K562 (cell line): Measurements from ENCODE around the gene UBE2G2. TPM values are rescaled to one million over a fixed set of nuclear protein-coding genes. Genes with fewer than 3 reads are reported as not detected.

Source experiments
- ATAC-seq: fragments of 200-7000 bp; cut with Tn5 transposase; 3 replicates; pipeline ENCODE4 v1.9.1; 2020; ENCODE audit warnings: moderate library complexity
- BruUV-seq: library from RNA; stranded (reverse); fragments of 400-500 nt; replicated peaks from 2 replicates; lab custom pipeline; 2021; lab: Mats Ljungman, UMichigan
- CTCF ChIA-PET: fragments of 300-600 bp; formaldehyde crosslinking; extraction: SDS; loops from one replicate; lab custom pipeline; 2021; ENCODE audit warnings: low intra/inter-chr PET ratio; lab: Yijun Ruan, JAX
- POLR2A ChIA-PET: fragments of 300-600, 350-650 bp; sonication (Branson Sonifier 250); formaldehyde crosslinking; extraction: SDS; loops from one replicate; lab custom pipeline; 2021; ENCODE audit warnings: antibody characterized with exemption, inconsistent platforms; lab: Yijun Ruan, JAX
- DNase-seq, 4 experiments: peaks; one replicate each; pipeline versions ENCODE4 v3.0.0 to v3.0.0-alpha.2; 2011 to 2018; ENCODE audit warnings: low spot score in 3 of 4, mixed read lengths in 3 of 4; ENCODE audit errors: extremely low read depth in 1 of 4
- FAIRE-seq: peaks from 2 replicates; lab custom pipeline; 2011; peaks lifted over from hg19 to GRCh38; lab: Jason Lieb, UNC
- H2AFZ ChIP-seq: 2 replicates; pipeline ENCODE4 v1.6.0; 2011; ENCODE audit warnings: low read depth, low read length, control low read depth, inconsistent platforms
- H3K27ac ChIP-seq: fragments of 200-600 bp; 3 replicates; pipeline ENCODE4 v1.8.0; 2011; ENCODE audit warnings: low read depth, mild to moderate bottlenecking, control low read depth, inconsistent platforms, low read length, moderate library complexity, mixed read lengths; ENCODE audit errors: extremely low read depth
- H3K27me3 ChIP-seq, 2 experiments: fragments of 300-600 bp in 1 of 2; 2 replicates in 1 of 2; 3 replicates in 1 of 2; pipeline versions ENCODE4 v1.6.0 to v1.8.0; 2011; ENCODE audit warnings: inconsistent platforms in 2 of 2, low read length in 2 of 2, mild to moderate bottlenecking in 1 of 2, mixed read lengths in 1 of 2, moderate library complexity in 1 of 2; ENCODE audit not compliant: control insufficient read depth in 2 of 2, insufficient read depth in 2 of 2
- H3K36me3 ChIP-seq: fragments of 300-600 bp; 3 replicates; pipeline ENCODE4 v1.8.0; 2011; ENCODE audit warnings: mild to moderate bottlenecking, low read length, inconsistent platforms; ENCODE audit not compliant: control insufficient read depth, insufficient read depth
- H3K4me1 ChIP-seq, 2 experiments: fragments of 200-600 bp in 1 of 2; replicated peaks in 1 of 2; 2 replicates in 1 of 2; 3 replicates in 1 of 2; pipeline versions ENCODE4 v1.5.1 to v1.8.0; 2011; ENCODE audit warnings: inconsistent platforms in 2 of 2, low read length in 2 of 2, mild to moderate bottlenecking in 1 of 2, mixed read lengths in 1 of 2, moderate library complexity in 1 of 2; ENCODE audit not compliant: control insufficient read depth in 2 of 2, insufficient read depth in 2 of 2
- H3K4me2 ChIP-seq: 2 replicates; pipeline ENCODE4 v1.6.1; 2011; ENCODE audit warnings: low read length, control low read depth, inconsistent platforms, mixed read lengths; ENCODE audit not compliant: insufficient read depth
- H3K4me3 ChIP-seq: fragments of 200-600 bp; sonication (generic), shearing (Covaris generic); 2 replicates; pipeline ENCODE4 v1.5.1; 2016; ENCODE audit warnings: control low read depth, inconsistent platforms
- H3K79me2 ChIP-seq: fragments of 200-600 bp; 3 replicates; pipeline ENCODE4 v1.8.0; 2011; ENCODE audit warnings: low read length, inconsistent platforms; ENCODE audit not compliant: control insufficient read depth, insufficient read depth
- H3K9ac ChIP-seq, 2 experiments: 2 replicates each; pipeline versions ENCODE4 v1.6.0 to v1.6.1; 2011; ENCODE audit warnings: low read depth in 2 of 2, low read length in 2 of 2, control low read depth in 1 of 2, inconsistent platforms in 1 of 2, mild to moderate bottlenecking in 1 of 2, mixed read lengths in 1 of 2; ENCODE audit not compliant: insufficient read depth in 1 of 2
- H3K9me1 ChIP-seq: one replicate; pipeline ENCODE4 v1.6.0; 2011; ENCODE audit warnings: inconsistent platforms, mild to moderate bottlenecking, low read length, moderate library complexity; ENCODE audit not compliant: control insufficient read depth, insufficient read depth
- H3K9me3 ChIP-seq: replicated peaks from 2 replicates; pipeline ENCODE4 v1.5.1; 2011; ENCODE audit warnings: low read depth, low read length, inconsistent platforms; ENCODE audit not compliant: control insufficient read depth, insufficient read depth
- H4K20me1 ChIP-seq: replicated peaks from 2 replicates; pipeline ENCODE4 v1.6.1; 2011; ENCODE audit warnings: low read length, inconsistent platforms, mixed read lengths; ENCODE audit not compliant: control insufficient read depth, insufficient read depth
- CBX1 ChIP-seq: sonication (generic); IDR thresholded peaks from 2 replicates; pipeline ENCODE4 v1.6.1; 2016; ENCODE audit warnings: antibody characterized with exemption, low read depth, mild to moderate bottlenecking
- EP300 ChIP-seq: IDR thresholded peaks from 2 replicates; pipeline ENCODE4 v1.6.1; 2012; ENCODE audit warnings: low read length, improper control_type of control experiment
- POLR2A ChIP-seq: fragments of 450-650 bp; conservative IDR thresholded peaks from 2 replicates; pipeline ENCODE4 v1.6.1; 2016
- POLR2G ChIP-seq: fragments of 200-400 bp; formaldehyde crosslinking; IDR thresholded peaks from 2 replicates; pipeline ENCODE4 v1.6.1; 2017; ENCODE audit warnings: low read depth, mild to moderate bottlenecking, antibody characterized with exemption, low read length, moderate library complexity
- RBM22 ChIP-seq: fragments of 200-400 bp; formaldehyde crosslinking; IDR thresholded peaks from 2 replicates; pipeline ENCODE4 v1.6.1; 2018; ENCODE audit warnings: low read length, low read depth; ENCODE audit not compliant: poor library complexity, severe bottlenecking
- SLC30A9 ChIP-seq: fragments of 250-450 bp; sonication (Bioruptor Pico); IDR thresholded peaks from 2 replicates; pipeline ENCODE4 v1.8.0; 2022; ENCODE audit warnings: mild to moderate bottlenecking, moderate library complexity
- SUPT5H ChIP-seq: fragments of 450-650 bp; IDR thresholded peaks from 2 replicates; pipeline ENCODE4 v1.6.1; 2016
- ZNF239 ChIP-seq: fragments of 250-450 bp; sonication (Bioruptor Pico); IDR thresholded peaks from 2 replicates; pipeline ENCODE4 v1.4.0; 2020; ENCODE audit warnings: mild to moderate bottlenecking
- WGBS: fragments of 100-300 bp; shearing (Covaris generic); methylation state at CpG from one replicate; pipeline ENCODE4 v1.1.6; 2016; ENCODE audit warnings: low coverage, mixed read lengths; ENCODE audit not compliant: insufficient coverage; ENCODE audit errors: missing lambda C conversion rate; 5-methylcytosine and 5-hydroxymethylcytosine counted together
- in situ Hi-C: fragments of 300-500 bp; cut with MboI; formaldehyde crosslinking; loops from 4 replicates; pipeline ENCODE4 v1.15.0; 2018; ENCODE audit warnings: inconsistent platforms, mixed read lengths
- intact Hi-C: fragments of 100-400 bp; cut with micrococcal nuclease; formaldehyde crosslinking; loops from 2 replicates; pipeline ENCODE4 v1.14.2; 2022
- polyA plus RNA-seq, 8 experiments: library from polyadenylated mRNA; depleted of rRNA in 4 of 8; stranded (reverse) in 5 of 8; unstranded in 3 of 8; fragments of >200 nt; fragmentation: Nextera tagmentation in 2 of 8; fragmentation: Illumina TruSeq in 1 of 8; extraction: Ambion mirVana in 2 of 8; extraction: Trizol in 1 of 8; gene quantifications; 2 replicates each; pipeline versions ENCODE4 v1.2.1 to v1.2.3, GENCODE V29; 2011 to 2014; ENCODE audit warnings: inconsistent platforms in 1 of 8, missing spikeins in 1 of 8
- total RNA-seq, 7 experiments: library from RNA; depleted of rRNA in 6 of 7; stranded (reverse); fragments of >200 nt in 6 of 7; fragmentation: Illumina TruSeq in 2 of 7; extraction: Trizol in 2 of 7; gene quantifications; 2 replicates each; pipeline versions ENCODE4 v1.2.1 to v1.2.3, GENCODE V29; 2011 to 2021; ENCODE audit warnings: low replicate concordance in 1 of 7

Gene UBE2G2
- total and polyA plus RNA-seq, 9 of the 15 experiments (the other 6 are each of a cell fraction or from before 2014, with no cell fraction given), result 47.5 to 225 (median 140) TPM

- no peak for FAIRE-seq
- WGBS, result 88% methylated on average over 28 of the region's 30 CpGs
- ATAC-seq, result no peak
- no peak overlapping the region for H3K9ac ChIP-seq
- ChIA-PET POLR2A (interaction anchor here (0.6 to 1.2 kb wide), 3 partner anchors 11 to 32 kb away, joined by 3 read pairs; no protein-coding TSS in a partner anchor), CTCF (no interaction called here)
- intact Hi-C loops (no loop called here), in situ Hi-C loops (no loop called here)
- no peaks in the 10 kb centered on the region for H3K9me3 ChIP-seq
- no peak overlapping the region for H3K27ac ChIP-seq
- peaks cover 17 to 47% of the 10 kb centered on the region in 2 experiments for H3K4me1 ChIP-seq
- TF ChIP-seq CBX1, result no peak
- peak; percentile 73 for TF ChIP-seq POLR2G
- peak; percentile 25; the same call in 1 of the 2 replicates for TF ChIP-seq SUPT5H
- TF ChIP-seq ZNF239 (CRISPR knock-in tag), result no peak
- peak; percentile 6 for TF ChIP-seq RBM22
- no peak for TF ChIP-seq EP300
- peak; percentile 41; the same call in 1 of the 2 replicates for TF ChIP-seq POLR2A
- no peak for TF ChIP-seq SLC30A9
- peaks cover 4% of the 10 kb centered on the region for H3K9me1 ChIP-seq
- no peaks in the 10 kb centered on the region for H3K79me2 ChIP-seq
- no TSS peak for BruUV-seq
- H2AFZ ChIP-seq, result no peak overlapping the region
- no peak for DNase-seq
- no peaks in the 10 kb centered on the region for H3K27me3 ChIP-seq
- H3K4me3 ChIP-seq, result no peak overlapping the region
- no peak overlapping the region for H3K4me2 ChIP-seq
- peaks cover 47% of the 10 kb centered on the region for H3K36me3 ChIP-seq
- peaks cover 19% of the 10 kb centered on the region for H4K20me1 ChIP-seq
Observed at GRCh38 chr21:44767834-44768831, 33.5 kb downstream of the UBE2G2 start.
